HFF-Myc (cell line): ENCODE measurements around the gene CAPS2.

Experiments
- DNase-seq: peaks from one replicate; pipeline ENCODE4 v3.0.0-alpha.2; 2011; ENCODE audit warnings: low read depth; ENCODE audit errors: extremely low read depth
- H3K4me3 ChIP-seq: replicated peaks from 2 replicates; pipeline ENCODE4 v1.5.1; 2011; ENCODE audit warnings: low read depth, mild to moderate bottlenecking, control low read depth, low read length
- CTCF ChIP-seq: IDR thresholded peaks from 2 replicates; pipeline ENCODE4 v1.5.1; 2012; ENCODE audit warnings: mild to moderate bottlenecking, low read depth, low read length, control low read depth; ENCODE audit errors: missing control alignments

Gene CAPS2

GRCh38 chr12:75269209-75269608 lies 60.9 kb downstream of the CAPS2 start:
- no peak for DNase-seq
- TF ChIP-seq CTCF, result no peak
- no peak overlapping the region for H3K4me3 ChIP-seq

- no peak for DNase-seq
- TF ChIP-seq CTCF, result no peak
- H3K4me3 ChIP-seq, result no peak overlapping the region
These were observed 69.8 kb downstream of the CAPS2 start for GRCh38 chr12:75260316-75260715.

- no peak for DNase-seq
- no peak for TF ChIP-seq CTCF
- H3K4me3 ChIP-seq, result no peak overlapping the region
These were observed 71.0 kb downstream of the CAPS2 start for GRCh38 chr12:75259143-75259542.

GRCh38 chr12:75257510-75257909 lies 72.6 kb downstream of the CAPS2 start:
- TF ChIP-seq CTCF, result no peak
- no peak overlapping the region for H3K4me3 ChIP-seq

GRCh38 chr12:75245108-75245507 lies 85.0 kb downstream of the CAPS2 start:
- TF ChIP-seq CTCF, result no peak
- no peak for DNase-seq
- no peak overlapping the region for H3K4me3 ChIP-seq

More at GRCh38 chr12:75257510-75257909, 72.6 kb downstream of the CAPS2 start:
- no peak for DNase-seq

GRCh38 chr12:75239987-75240386 lies 90.1 kb downstream of the CAPS2 start:
- DNase-seq, result no peak
- no peak overlapping the region for H3K4me3 ChIP-seq
- TF ChIP-seq CTCF, result no peak

GRCh38 chr12:75236206-75236605 lies 93.9 kb downstream of the CAPS2 start:
- DNase-seq, result no peak
- no peak overlapping the region for H3K4me3 ChIP-seq
- no peak for TF ChIP-seq CTCF
